ENCODE data around the gene CD68. TPM values are rescaled to one million over a fixed set of nuclear protein-coding genes. Genes with fewer than 3 reads are reported as not detected.

CD68 gene
- total RNA-seq, 1 donor from 2014 or later, result 1.6 TPM

GRCh38 chr17:7572588-7573323 lies 6.7 kb upstream of the CD68 start:
- peaks cover 73% of the 10 kb centered on the region for H3K36me3 Mint-ChIP-seq (ENCODE audit: low read depth, unreplicated experiment)
- peaks cover 10% of the 10 kb centered on the region for H3K27me3 Mint-ChIP-seq (ENCODE audit: unreplicated experiment)
- peak; percentile 100 for DNase-seq (ENCODE audit: low spot score)
- H3K4me3 Mint-ChIP-seq (ENCODE audit: unreplicated experiment), result peak overlapping the region; percentile 98
- no peak for TF ChIP-seq CTCF (IDR thresholded peaks at IDR 0.05; ENCODE audit: unreplicated experiment)
- H3K27ac Mint-ChIP-seq (ENCODE audit: unreplicated experiment), result peak overlapping the region; percentile 99
- no peaks in the 10 kb centered on the region for H3K9me3 Mint-ChIP-seq (ENCODE audit: unreplicated experiment)
- H3K4me1 Mint-ChIP-seq (ENCODE audit: unreplicated experiment), result peaks cover 50% of the 10 kb centered on the region

GRCh38 chr17:7573324-7574080 lies 5.9 kb upstream of the CD68 start:
- Mint-ChIP-seq H3K36me3 (ENCODE audit: low read depth, unreplicated experiment) (peaks cover 78% of the 10 kb centered on the region), H3K4me1 (ENCODE audit: unreplicated experiment) (peaks cover 56% of the 10 kb centered on the region), H3K9me3 (ENCODE audit: unreplicated experiment) (no peaks in the 10 kb centered on the region), H3K27ac (ENCODE audit: unreplicated experiment) (peak overlapping the region; percentile 98), H3K27me3 (ENCODE audit: unreplicated experiment) (peaks cover 10% of the 10 kb centered on the region), H3K4me3 (ENCODE audit: unreplicated experiment) (peak overlapping the region; percentile 98)
- TF ChIP-seq CTCF (IDR thresholded peaks at IDR 0.05; ENCODE audit: unreplicated experiment), result no peak
- peak; percentile 90 for DNase-seq (ENCODE audit: low spot score)

- peaks cover 11% of the 10 kb centered on the region for H3K27me3 Mint-ChIP-seq (ENCODE audit: unreplicated experiment)
- H3K9me3 Mint-ChIP-seq (ENCODE audit: unreplicated experiment), result no peaks in the 10 kb centered on the region
- peak overlapping the region; percentile 98 for H3K4me3 Mint-ChIP-seq (ENCODE audit: unreplicated experiment)
- TF ChIP-seq CTCF (IDR thresholded peaks at IDR 0.05; ENCODE audit: unreplicated experiment), result no peak
- peak overlapping the region; percentile 78 for H3K27ac Mint-ChIP-seq (ENCODE audit: unreplicated experiment)
- H3K4me1 Mint-ChIP-seq (ENCODE audit: unreplicated experiment), result peaks cover 62% of the 10 kb centered on the region
- H3K36me3 Mint-ChIP-seq (ENCODE audit: low read depth, unreplicated experiment), result peaks cover 79% of the 10 kb centered on the region
- no peak for DNase-seq (ENCODE audit: low spot score)
Measured at GRCh38 chr17:7574176-7574953, 5.1 kb upstream of the CD68 start.

- peak overlapping the region; percentile 58 for H3K27ac Mint-ChIP-seq (ENCODE audit: unreplicated experiment)
- H3K9me3 Mint-ChIP-seq (ENCODE audit: unreplicated experiment), result no peaks in the 10 kb centered on the region
- no peak for TF ChIP-seq CTCF (IDR thresholded peaks at IDR 0.05; ENCODE audit: unreplicated experiment)
- no peak for DNase-seq (ENCODE audit: low spot score)
- H3K27me3 Mint-ChIP-seq (ENCODE audit: unreplicated experiment), result peaks cover 14% of the 10 kb centered on the region
- H3K4me1 Mint-ChIP-seq (ENCODE audit: unreplicated experiment), result peaks cover 70% of the 10 kb centered on the region
- H3K4me3 Mint-ChIP-seq (ENCODE audit: unreplicated experiment), result peak overlapping the region; percentile 98
- H3K36me3 Mint-ChIP-seq (ENCODE audit: low read depth, unreplicated experiment), result peaks cover 76% of the 10 kb centered on the region
Measured at GRCh38 chr17:7575481-7575883, 4.0 kb upstream of the CD68 start.
